ENCODE measurements around the gene KANK4.
"Not testable (repeated sequence)": the region's sequence is repeated elsewhere in the genome, so short reads cannot be mapped to it uniquely, and the experiment has no call there.

Gene KANK4

GRCh38 chr1:62271948-62272728 lies 47.1 kb downstream of the KANK4 start:
- peak; percentile 12 for DNase-seq (ENCODE audit: low read depth)

DNA sequence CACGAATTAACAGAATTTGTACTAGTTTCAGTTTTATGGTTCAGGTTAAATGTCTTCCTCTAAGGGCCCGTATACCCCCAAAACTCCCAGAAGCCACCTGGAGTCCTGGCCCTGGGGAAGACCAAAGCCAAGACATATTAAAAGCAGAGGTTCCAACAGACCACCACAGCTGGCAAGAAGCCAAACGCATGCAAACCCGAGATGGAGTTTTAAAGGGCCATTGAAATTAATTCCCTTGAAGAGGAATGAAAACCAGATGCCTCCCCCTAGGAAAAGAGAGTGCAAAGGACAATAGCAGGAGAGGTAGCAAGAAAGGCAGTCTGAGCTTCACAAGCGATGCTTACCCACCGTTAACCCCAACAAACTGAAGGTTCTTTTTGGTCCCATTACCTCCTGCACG lies 48.1 kb downstream of the KANK4 start:
- no peak for DNase-seq (ENCODE audit: low read depth)

DNA sequence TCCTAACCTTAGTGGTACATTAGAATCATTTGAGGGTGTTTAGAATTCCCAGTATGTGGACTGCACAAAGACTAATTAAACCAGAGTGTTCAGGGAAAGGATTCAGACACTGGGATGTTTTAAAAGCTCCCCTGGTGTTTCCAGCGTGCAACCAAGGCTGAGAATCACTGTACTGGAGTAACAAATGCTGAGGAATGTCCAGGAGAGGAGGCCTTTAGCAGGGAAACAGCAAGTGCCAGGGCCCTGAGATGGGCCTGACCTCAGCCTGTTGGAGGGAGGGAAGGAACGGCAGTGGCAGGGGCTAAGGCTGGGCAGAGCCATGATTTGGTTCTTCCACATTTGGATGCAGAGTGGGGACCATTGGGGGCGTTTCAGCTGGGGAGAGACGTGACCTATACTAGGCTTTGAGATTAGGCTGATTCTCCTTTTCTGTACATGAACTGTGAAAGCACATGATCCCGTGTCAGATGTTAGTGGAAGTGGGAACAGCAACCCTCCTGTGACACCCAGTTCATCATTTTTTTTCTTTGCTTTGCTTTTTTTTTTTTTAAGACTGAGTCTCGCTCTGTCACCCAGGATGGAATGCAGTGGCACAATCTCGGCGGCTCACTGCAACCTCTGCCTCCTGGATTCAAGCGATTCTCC lies 49.3 kb downstream of the KANK4 start:
- DNase-seq (ENCODE audit: low read depth), result no peak

- no peak for DNase-seq (ENCODE audit: low read depth)
Measured at GRCh38 chr1:62269439-62269838, 49.8 kb downstream of the KANK4 start.

- DNase-seq (ENCODE audit: low read depth), result no peak
Measured at GRCh38 chr1:62268315-62268714, 50.9 kb downstream of the KANK4 start.

- DNase-seq (ENCODE audit: low read depth), result no peak
Measured at GRCh38 chr1:62265956-62266935, 53.0 kb downstream of the KANK4 start.

- DNase-seq (ENCODE audit: low read depth), result no peak
Measured at GRCh38 chr1:62263814-62264353, 55.4 kb downstream of the KANK4 start.

DNA sequence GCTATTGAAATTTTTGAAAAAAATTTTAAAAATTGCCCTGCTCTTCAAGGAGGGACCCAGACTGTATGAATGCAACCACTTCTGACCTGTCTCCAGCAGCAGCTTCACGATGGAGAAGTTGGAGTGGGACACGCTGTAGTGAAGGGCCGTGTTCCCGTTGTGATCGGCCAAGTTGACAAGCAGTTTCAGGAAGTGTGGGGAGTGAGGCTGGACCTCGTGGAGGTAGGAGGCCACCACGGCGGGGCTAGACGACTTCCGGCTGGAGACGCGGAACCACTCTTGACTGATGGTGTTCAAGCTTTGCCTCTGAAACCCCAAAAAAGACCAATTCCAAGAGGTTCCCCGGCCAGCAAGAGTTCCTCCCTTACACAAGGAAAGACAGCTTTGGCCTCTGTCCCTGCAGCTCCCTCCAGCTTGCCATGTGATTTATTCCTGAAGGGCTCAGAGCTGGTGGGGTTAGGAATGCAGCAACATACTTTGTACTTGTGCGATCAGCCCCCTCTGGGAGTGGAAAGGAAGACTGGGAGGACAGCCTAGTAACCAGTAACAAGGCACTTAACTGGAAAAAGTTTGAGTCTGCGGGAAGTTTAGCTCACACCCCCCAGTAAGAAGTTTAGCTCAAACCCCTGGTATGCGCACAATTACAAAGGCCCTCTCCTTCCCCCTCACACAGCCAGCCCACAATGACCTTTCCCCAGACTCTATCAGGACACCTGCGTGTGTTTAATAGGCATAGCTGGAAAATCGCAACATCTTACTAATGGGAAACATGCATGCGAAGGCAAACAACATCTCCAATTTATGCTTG lies 56.0 kb downstream of the KANK4 start:
- DNase-seq (ENCODE audit: low read depth), result no peak

GRCh38 chr1:62260688-62261087 lies 58.5 kb downstream of the KANK4 start:
- no peak for DNase-seq (ENCODE audit: low read depth)

- DNase-seq (ENCODE audit: low read depth), result no peak
Measured at GRCh38 chr1:62259551-62259950, 59.7 kb downstream of the KANK4 start.

GRCh38 chr1:62250126-62250726 lies 69.0 kb downstream of the KANK4 start:
- DNase-seq (ENCODE audit: low read depth), result no peak

- DNase-seq (ENCODE audit: low read depth), result no peak
Measured at GRCh38 chr1:62247391-62248168, 71.7 kb downstream of the KANK4 start.

- DNase-seq (ENCODE audit: low read depth), result no peak
Measured at GRCh38 chr1:62245201-62245600, 74.0 kb downstream of the KANK4 start.

DNA sequence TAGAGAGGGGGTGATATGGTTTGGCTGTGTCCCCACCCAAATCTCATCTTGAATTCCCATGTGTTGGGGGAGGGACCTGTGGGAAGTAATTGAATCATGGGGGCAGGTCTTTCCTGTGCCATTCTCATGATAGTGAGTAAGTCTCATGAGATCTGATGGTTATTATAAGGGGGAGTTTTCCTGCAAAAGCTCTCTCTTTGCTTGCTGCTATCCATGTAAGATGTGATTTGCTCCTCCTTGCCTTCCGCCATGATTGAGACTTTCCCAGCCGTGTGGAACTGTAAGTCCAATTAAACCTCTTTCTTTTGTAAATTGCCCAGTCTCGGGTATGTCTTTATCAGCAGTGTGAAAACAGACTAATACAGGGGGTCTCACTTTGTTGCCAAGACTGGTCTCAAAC lies 74.9 kb downstream of the KANK4 start:
- not testable (repeated sequence) for DNase-seq (ENCODE audit: low read depth)

GRCh38 chr1:62241371-62242131 lies 77.7 kb downstream of the KANK4 start:
- no peak for DNase-seq (ENCODE audit: low read depth)

DNA sequence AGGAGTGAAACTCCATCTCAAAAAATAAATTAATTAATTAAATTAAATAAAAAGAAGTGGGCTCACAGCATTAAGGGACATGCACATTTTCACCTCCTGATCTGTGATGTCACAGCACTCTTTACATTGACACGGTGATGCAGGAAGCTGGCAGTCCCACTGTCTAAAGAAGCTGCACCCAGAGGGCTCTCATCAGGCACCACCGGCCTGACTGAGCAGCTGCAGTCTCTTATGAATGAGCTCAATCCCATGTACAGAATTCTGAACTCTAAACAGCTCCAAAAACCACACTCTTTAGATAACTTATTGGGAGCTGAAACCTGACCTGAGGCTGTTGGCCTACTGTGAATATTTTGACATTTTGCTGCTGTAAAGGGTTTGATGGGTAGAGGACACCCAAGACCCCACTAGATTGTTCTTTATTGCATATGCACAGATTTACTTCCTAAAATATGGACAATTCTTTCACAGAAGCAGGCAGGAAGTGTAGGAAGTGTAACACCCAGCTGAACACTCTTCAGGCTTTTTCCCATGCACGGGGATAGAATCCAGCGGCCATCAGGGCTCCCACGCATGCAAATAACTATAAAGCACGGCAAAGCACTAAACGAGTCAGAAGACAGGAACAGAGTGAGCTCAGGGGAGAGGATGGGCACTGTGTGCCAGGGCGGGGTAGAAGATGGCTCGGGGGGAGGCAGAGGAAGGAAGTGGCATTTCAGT lies 78.4 kb downstream of the KANK4 start:
- DNase-seq (ENCODE audit: low read depth), result no peak

DNA sequence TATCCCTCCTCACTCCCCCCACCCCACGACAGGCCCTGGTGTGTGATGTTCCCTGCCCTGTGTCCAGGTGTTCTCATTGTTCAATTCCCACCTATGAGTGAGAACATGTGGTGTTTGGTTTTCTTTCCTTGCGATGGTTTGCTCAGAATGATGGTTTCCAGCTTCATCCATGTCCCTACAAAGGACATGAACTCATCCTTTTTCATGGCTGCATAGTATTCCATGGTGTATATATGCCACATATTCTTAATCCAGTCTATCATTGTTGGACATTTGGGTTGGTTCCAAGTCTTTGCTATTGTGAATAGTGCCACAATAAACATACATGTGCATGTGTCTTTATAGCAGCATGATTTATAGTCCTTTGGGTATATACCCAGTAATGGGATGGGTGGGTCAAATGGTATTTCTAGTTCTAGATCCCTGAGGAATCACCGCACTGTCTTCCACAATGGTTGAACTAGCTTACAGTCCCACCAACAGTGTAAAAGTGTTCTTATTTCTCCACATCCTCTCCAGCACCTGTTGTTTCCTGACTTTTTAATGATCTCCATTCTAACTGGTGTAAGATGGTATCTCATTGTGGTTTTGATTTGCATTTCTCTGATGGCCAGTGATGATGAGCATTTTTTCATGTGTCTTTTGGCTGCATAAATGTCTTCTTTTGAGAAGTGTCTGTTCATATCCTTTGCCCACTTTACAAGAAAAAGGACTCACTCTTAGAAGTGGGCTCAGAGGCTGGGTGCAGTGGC lies 79.4 kb downstream of the KANK4 start:
- not testable (repeated sequence) for DNase-seq (ENCODE audit: low read depth)

- no peak for DNase-seq (ENCODE audit: low read depth)
Measured at GRCh38 chr1:62238507-62238906, 80.7 kb downstream of the KANK4 start.

Data from stimulated activated CD8-positive, alpha-beta memory T cell treated with anti-CD3 and anti-CD28 coated beads, Interleukin-4, amount 100 ng/mL, for 24 hours (primary cell).